ENCODE data around the gene CELA2A.

The CELA2A gene

GRCh38 chr1:15492596-15492995 is 36.1 kb downstream of the CELA2A start:
- no peak for TF ChIP-seq CTCF (IDR thresholded peaks at IDR 0.05)
- DNase-seq, result no peak
- H3K27ac ChIP-seq, result no peak overlapping the region
- H3K27me3 ChIP-seq, result no peaks in the 10 kb centered on the region
- peaks cover 37 to 78% (median 58%) of the 10 kb centered on the region in 3 donors for H3K36me3 ChIP-seq
- no peaks in the 10 kb centered on the region for H3K4me1 ChIP-seq
- no peak overlapping the region for H3K4me3 ChIP-seq
- no peaks in the 10 kb centered on the region for H3K9me3 ChIP-seq
- intact Hi-C loops (cut with DNase I; ENCODE audit: low total_unique reads), result no loop called here

GRCh38 chr1:15493869-15494390 is 37.4 kb downstream of the CELA2A start:
- intact Hi-C loops (cut with DNase I; ENCODE audit: low total_unique reads), result no loop called here
- Histone ChIP-seq H3K27me3 (no peaks in the 10 kb centered on the region), H3K9me3 (no peaks in the 10 kb centered on the region), H3K27ac (no peak overlapping the region), H3K36me3 (peaks cover 49 to 76% (median 67%) of the 10 kb centered on the region in 3 donors), H3K4me3 (no peak overlapping the region), H3K4me1 (no peaks in the 10 kb centered on the region)
- no peak for DNase-seq
- no peak for TF ChIP-seq CTCF (IDR thresholded peaks at IDR 0.05)

GRCh38 chr1:15500184-15501178 is 43.9 kb downstream of the CELA2A start:
- intact Hi-C loops (cut with DNase I; ENCODE audit: low total_unique reads), result no loop called here
- H3K4me1 ChIP-seq, result no peaks in the 10 kb centered on the region
- no peak overlapping the region for H3K4me3 ChIP-seq
- DNase-seq, result no peak
- H3K27ac ChIP-seq, result no peak overlapping the region
- no peaks in the 10 kb centered on the region for H3K27me3 ChIP-seq
- H3K9me3 ChIP-seq, result no peaks in the 10 kb centered on the region
- peaks cover 57 to 81% (median 65%) of the 10 kb centered on the region in 3 donors for H3K36me3 ChIP-seq
- TF ChIP-seq CTCF (IDR thresholded peaks at IDR 0.05), result no peak

DNA sequence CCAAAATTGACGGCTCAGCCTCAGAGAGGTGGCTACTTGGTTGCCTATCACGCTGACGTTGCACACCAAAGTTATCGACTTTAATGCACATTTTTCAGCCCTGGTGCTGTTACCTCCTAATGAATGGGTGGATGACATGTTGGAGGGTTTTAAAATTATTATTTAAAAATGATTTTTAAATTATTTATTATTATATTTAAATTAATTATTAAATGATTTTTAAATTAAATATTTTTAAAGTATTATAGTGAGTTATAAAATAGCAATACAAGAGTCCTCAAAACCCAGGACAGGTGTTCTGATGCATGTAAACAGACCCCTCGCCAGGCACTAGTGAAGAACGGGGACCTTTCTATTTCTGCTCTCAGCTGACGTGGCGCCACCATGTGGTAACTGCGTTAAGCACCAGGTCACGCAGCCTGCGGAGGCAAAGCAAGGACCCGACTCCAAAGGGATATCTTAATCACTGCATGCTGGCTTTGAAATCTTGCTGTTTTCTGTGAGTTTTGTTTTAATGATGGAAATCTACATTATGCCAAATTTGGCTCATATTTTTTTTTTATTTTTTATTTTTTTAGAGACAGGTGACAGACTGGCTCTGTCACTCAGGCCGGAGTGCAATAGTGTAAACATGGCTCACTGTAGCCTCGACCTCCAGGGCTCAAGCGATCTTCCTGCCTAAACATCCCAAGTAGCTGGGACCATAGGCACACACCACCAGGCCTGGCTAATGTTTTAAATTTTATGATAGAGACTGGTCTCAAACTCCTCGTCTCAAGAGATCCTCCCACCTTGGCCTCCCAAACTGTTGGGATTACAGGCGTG is 44.9 kb downstream of the CELA2A start:
- peak in 1 of 2 experiments; percentile 27 for TF ChIP-seq CTCF (IDR thresholded peaks at IDR 0.05)
- Histone ChIP-seq H3K4me3 (no peak overlapping the region), H3K4me1 (no peaks in the 10 kb centered on the region), H3K36me3 (peaks cover 66 to 87% (median 69%) of the 10 kb centered on the region in 3 donors), H3K9me3 (no peaks in the 10 kb centered on the region), H3K27ac (no peak overlapping the region), H3K27me3 (no peaks in the 10 kb centered on the region)
- peak in 1 of 2 donors; percentile 28 for DNase-seq
- intact Hi-C loops (cut with DNase I; ENCODE audit: low total_unique reads), result no loop called here

DNA sequence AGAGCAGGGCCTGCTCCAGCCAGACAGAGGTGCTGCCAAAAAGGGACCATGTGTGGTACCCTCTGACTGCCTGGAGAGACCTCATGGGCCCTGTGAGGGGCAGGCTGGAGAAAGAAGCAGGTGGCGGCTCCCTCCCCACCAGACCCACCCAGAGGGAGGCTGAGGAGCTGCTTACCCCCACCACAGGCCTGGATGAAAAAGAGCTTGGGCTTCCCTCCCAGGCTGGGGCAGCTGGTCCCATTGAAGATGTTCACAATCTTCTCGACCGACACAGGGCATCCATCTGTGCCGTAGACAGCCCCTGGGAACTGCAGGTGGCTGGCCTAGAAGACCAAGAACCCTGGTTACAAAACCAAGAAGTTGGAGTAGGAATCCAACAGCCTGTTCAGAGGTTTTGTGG is 47.9 kb downstream of the CELA2A start:
- no peak for TF ChIP-seq CTCF (IDR thresholded peaks at IDR 0.05)
- intact Hi-C loops (cut with DNase I; ENCODE audit: low total_unique reads), result no loop called here
- peaks cover 56 to 84% (median 64%) of the 10 kb centered on the region in 3 donors for H3K36me3 ChIP-seq

More for the DNA sequence above, 47.9 kb downstream of the CELA2A start:
- Histone ChIP-seq H3K4me1 (no peaks in the 10 kb centered on the region), H3K4me3 (no peak overlapping the region), H3K27ac (no peak overlapping the region), H3K27me3 (no peaks in the 10 kb centered on the region), H3K9me3 (no peaks in the 10 kb centered on the region)
- no peak for DNase-seq

All from tibial artery (tissue), 4 donors.